IPS-NIHi11 (cell line): Measurements from ENCODE around the gene VASH1.
"Not testable (repeated sequence)": the region's sequence is repeated elsewhere in the genome, so short reads cannot be mapped to it uniquely, and the experiment has no call there.

Experiments
- DNase-seq: peaks from one replicate; pipeline ENCODE4 v3.0.0; 2012; ENCODE audit warnings: mixed read lengths, low spot score

VASH1 gene

GRCh38 chr14:76761136-76761959 is at the start of gene VASH1:
Gene VASH1, plus strand, starts transcription at chr14:76761468. Its CDS starts 1,354 bp downstream, at chr14:76762822.
- DNase-seq, result peak; percentile 91

DNA sequence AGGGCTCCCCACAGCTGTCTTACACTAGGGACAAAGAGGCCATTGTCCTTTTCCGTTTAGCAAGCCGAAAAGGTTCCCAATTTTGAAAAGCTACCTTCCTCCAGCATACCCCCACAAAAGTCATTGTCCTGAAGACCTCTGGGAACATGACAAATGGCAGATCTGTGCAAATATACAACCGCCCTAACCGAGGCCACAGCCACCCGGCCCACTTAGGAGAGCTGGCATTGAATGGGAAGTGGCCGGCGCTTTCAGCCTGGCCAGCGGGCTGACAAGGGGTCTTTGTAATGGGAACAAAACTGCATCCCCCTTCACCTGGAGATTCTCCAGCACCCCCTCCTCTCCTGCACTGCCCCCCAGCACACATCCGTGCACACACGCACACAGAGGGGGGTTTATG is 48.1 kb upstream of the VASH1 start:
- DNase-seq, result no peak

- DNase-seq, result no peak
These were observed 46.8 kb upstream of the VASH1 start for GRCh38 chr14:76714470-76714869.

GRCh38 chr14:76715101-76715500 is 46.2 kb upstream of the VASH1 start:
- DNase-seq, result no peak

DNA sequence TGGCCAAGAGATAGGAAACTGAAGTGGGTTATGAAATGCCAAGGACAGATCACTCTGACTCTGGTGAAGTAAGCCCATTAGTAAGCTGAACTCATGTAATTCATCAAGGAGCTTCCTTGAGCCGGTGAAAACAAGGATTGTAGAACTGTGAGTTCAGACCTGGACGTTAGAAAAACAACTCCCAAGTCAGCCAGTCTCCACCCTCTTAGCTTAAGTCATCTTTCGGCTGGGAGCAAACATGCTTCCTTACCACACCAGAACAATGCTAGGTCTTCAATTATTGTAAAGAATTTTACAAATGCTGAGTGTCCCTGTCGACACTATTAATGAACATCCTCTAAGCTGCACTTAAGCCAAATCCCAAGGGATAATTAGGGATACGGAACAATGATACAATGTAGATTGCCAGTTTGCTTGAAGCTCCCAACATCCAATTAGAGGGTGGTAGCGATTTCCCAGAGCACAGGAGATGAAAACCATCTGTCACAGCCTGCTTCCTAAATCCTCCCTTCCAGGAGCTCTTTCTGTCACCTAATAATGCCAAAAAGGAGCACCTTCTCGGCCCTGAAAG is 45.7 kb upstream of the VASH1 start:
- no peak for DNase-seq

DNA sequence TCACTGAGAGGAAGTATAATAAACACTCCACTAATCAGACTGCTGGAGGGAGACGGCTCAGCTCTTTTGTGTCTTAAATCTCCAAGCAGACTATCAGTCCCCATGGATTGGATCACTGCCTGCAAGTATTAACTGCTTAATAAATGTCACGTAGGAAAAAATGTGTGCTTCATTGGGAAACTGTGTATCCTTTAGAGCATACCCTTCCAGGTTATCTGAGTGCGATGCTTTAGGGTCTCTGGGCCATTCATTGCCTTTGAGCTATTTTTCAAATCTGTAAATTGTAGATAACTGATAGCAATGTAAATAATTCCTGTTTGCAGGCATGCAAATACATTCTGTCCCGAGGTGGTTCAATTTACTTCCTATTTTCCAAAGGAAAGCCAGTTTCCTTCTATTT is 45.0 kb upstream of the VASH1 start:
- DNase-seq, result no peak

GRCh38 chr14:76717508-76718290 is 43.6 kb upstream of the VASH1 start:
- DNase-seq, result no peak

DNA sequence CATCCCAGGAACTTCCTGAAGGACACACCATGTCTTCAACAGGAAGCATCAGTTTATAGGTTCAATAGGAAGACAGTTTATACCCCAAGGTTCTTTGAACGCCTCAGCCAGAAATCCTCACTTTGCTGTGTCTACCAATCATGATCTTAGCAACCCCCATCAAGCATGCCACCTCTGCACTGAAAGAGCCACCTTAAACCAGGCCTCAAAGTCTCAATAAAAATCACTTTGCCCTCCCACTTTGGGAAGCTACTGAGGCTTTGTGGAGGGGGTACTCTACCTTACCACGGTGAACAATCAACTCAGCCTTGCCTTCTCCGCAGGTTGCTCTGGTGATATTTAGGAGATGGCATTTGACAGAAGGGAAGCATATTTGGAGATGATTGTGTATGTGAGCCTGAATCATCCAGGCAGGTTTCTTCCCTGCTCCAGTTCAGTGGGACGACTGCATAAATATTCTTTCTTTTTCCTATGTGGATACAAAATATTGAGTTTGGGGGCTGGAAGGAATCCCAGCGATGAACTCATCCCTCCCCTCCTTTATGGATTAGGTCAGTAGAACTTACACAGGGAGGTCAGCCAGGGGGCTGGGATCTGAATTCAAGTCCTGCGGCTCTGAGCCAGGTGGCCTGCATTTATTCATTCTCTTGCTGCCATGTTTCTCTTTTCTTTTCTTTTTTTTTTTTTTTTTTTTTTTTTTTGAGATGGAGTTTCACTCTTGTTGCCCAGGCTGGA is 42.8 kb upstream of the VASH1 start:
- DNase-seq, result no peak

- DNase-seq, result no peak
These were observed 41.6 kb upstream of the VASH1 start for GRCh38 chr14:76719666-76720065.

- peak; percentile 77 for DNase-seq
These were observed 40.9 kb upstream of the VASH1 start for GRCh38 chr14:76720382-76720813.

DNA sequence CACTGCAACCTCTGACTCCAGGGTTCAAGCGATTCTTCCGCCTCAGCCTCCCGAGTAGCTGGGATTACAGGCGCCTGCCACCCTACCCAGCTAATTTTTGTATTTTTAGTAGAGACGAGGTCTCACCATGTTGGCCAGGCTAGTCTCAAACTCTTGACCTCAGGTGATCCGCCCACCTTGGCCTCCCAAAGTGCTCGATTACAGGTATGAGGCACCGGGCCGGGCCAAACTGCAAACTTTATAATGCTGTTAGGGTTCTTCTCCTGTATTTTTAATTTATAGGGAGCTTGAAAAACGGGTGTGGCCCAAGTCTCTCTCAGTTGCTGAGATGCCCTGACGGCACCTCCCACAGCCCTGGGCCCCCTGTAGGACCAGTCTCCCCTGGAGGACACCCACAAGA is 39.8 kb upstream of the VASH1 start:
- DNase-seq, result not testable (repeated sequence)

DNA sequence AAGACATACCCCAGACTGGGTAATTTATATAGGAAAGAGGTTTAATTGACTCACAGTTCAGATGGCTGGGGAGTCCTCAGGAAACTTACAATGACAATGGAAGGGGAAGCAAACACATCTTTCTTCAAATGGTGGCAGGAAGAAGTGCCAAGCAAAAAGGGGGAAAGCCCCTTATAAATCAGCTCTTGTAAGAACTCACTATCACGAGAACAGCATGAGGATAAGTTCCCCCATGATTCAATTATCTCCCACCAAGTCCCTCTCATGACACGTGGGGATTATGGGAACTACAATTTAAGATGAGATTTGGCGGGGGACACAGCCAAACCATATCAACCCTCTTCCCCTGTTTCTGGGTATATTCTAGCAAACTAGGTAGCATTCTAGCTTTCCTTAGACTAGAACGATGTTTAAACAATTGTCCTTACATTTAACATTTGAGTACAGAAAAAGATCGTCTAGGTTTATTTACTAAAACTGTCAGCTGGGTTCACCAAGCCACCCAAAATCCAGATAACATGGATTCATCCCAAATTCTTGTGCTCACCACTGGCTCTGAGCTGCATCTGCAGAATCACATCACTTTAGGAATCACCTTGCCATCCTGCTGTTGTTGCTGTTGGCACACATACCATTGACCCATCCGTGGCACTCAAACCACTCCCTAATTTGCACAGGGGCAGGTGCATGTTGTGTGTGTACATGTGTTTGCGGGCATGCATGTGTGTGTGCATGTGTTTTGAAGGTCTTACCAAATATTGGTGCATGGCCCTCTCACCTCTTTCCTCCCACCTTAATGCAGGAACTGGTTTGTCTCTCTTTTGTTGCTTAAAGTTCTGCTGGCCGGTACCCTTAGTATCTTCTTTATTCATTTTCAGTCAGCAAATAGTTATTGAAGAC is 36.4 kb upstream of the VASH1 start:
- no peak for DNase-seq

DNA sequence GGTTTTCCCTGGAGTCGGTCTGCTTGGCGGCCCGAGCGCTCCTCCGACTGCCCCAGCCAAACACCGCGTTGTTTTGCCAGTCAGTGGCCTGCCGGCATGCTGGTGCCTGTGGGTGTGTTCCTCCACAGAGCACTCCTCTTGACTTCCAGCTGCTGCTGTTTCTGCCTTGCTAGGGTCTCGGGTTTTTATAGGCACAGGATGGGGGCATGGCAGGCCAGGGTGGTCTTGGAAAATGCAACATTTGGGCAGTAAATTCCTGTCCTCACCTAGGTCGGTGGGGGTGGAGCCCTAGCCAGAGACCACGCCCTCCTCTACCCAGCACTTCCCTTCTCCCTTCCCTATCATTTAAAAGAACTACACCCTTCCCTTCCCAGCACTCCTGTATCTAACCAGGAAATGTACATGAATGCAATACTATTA is 34.7 kb upstream of the VASH1 start:
- no peak for DNase-seq

GRCh38 chr14:76727384-76727783 is 33.9 kb upstream of the VASH1 start:
- no peak for DNase-seq

DNA sequence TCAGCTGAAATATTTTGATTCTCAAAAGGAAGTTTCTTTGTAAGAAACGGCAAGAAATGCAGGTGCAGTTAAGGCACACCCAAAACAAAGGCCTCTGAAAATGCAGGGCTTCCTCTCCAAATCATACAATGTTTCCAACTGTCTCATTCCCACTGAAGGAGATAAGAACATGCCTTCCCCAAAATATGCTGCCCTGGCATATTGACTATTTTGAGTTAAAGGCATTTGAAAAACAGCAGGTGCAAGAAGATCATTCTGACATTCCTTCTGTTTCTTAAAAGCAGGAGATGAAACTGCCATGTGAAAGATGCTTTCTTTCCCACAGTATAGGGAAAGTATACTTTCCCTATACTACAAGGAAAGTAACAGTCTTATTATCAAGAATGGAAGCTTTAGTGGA is 33.4 kb upstream of the VASH1 start:
- no peak for DNase-seq

GRCh38 chr14:76729258-76729657 is 32.0 kb upstream of the VASH1 start:
- no peak for DNase-seq

GRCh38 chr14:76729953-76730505 is 31.2 kb upstream of the VASH1 start:
- DNase-seq, result no peak

GRCh38 chr14:76734501-76734900 is 26.8 kb upstream of the VASH1 start:
- not testable (repeated sequence) for DNase-seq

DNA sequence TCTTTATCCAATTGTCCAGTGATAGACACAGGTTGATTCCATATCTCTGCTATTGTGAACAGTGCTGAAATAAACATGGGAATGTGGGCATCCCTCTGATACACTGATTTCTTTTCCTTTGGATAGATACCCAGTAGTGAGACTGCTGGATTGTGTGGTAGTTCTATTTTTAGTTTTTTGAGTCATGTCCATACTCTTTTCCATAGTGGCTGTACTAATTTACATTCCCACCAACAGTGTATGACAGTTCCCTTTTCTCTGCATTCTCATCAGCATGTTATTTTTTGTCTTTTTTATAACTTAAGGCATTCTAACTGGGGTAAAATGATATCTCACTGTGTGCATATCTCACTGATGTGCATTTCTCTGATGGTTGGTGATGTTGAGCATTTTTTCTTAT is 24.8 kb upstream of the VASH1 start:
- no peak for DNase-seq

GRCh38 chr14:76741074-76741473 is 20.2 kb upstream of the VASH1 start:
- no peak for DNase-seq

- no peak for DNase-seq
These were observed 19.1 kb upstream of the VASH1 start for GRCh38 chr14:76742185-76742584.
